Common myeloid progenitor, CD34-positive (primary cell): ENCODE data around the gene TBC1D22A.

Experiments
- CTCF ChIA-PET: fragments of 350-600 bp; sonication (Branson Sonifier 250); formaldehyde crosslinking; loops from one replicate; lab custom pipeline; 2021; ENCODE audit warnings: antibody characterized with exemption; lab: Charles Lee
- POLR2A ChIA-PET: fragments of 350-600 bp; sonication (Branson Sonifier 250); formaldehyde crosslinking; loops from one replicate; lab custom pipeline; 2021; ENCODE audit warnings: antibody characterized with exemption; lab: Charles Lee
- DNase-seq, 3 donors: peaks; one replicate each; pipeline versions ENCODE4 v3.0.0 to v3.0.0-alpha.2; 2013
- H3K27ac ChIP-seq, 2 experiments: 1 replicate in 1 of 2; 2 replicates in 1 of 2; pipeline ENCODE4 v1.7.0; 2013; ENCODE audit warnings: inconsistent platforms in 2 of 2, low read length in 2 of 2, mild to moderate bottlenecking in 2 of 2, low read depth in 1 of 2, moderate library complexity in 1 of 2; ENCODE audit not compliant: severe bottlenecking in 2 of 2, insufficient read depth in 1 of 2, poor library complexity in 1 of 2
- H3K27me3 ChIP-seq, 5 experiments: replicated peaks in 2 of 5; 1 replicate in 3 of 5; 2 replicates in 2 of 5; pipeline versions ENCODE4 v1.6.1 to v1.7.0; 2013; ENCODE audit warnings: low read length in 4 of 5, mild to moderate bottlenecking in 2 of 5, moderate library complexity in 2 of 5, inconsistent platforms in 1 of 5; ENCODE audit not compliant: insufficient read depth in 5 of 5, control insufficient read depth in 4 of 5
- H3K36me3 ChIP-seq, 4 experiments: 1 replicate in 2 of 4; 2 replicates in 2 of 4; pipeline versions ENCODE4 v1.6.1 to v1.7.0; 2013; ENCODE audit warnings: low read length in 3 of 4, control low read depth in 1 of 4, mild to moderate bottlenecking in 1 of 4; ENCODE audit not compliant: control insufficient read depth in 4 of 4, insufficient read depth in 4 of 4
- H3K4me1 ChIP-seq, 4 experiments: 1 replicate in 3 of 4; 2 replicates in 1 of 4; pipeline versions ENCODE4 v1.6.1 to v1.7.1; 2013; ENCODE audit warnings: low read length in 3 of 4, mild to moderate bottlenecking in 3 of 4, control low read depth in 1 of 4, inconsistent platforms in 1 of 4, moderate library complexity in 1 of 4; ENCODE audit not compliant: control insufficient read depth in 4 of 4, insufficient read depth in 4 of 4; ENCODE audit errors: control extremely low read depth in 1 of 4
- H3K4me3 ChIP-seq, 7 experiments: 1 replicate in 4 of 7; 2 replicates in 3 of 7; pipeline versions ENCODE4 v1.5.1 to v1.7.0; 2013; ENCODE audit warnings: mild to moderate bottlenecking in 7 of 7, low read length in 6 of 7, moderate library complexity in 6 of 7, inconsistent platforms in 2 of 7, low read depth in 2 of 7, control low read depth in 1 of 7; ENCODE audit not compliant: insufficient read depth in 4 of 7, control insufficient read depth in 1 of 7; ENCODE audit errors: extremely low read depth in 1 of 7
- H3K9me3 ChIP-seq, 5 experiments: 1 replicate in 4 of 5; 2 replicates in 1 of 5; pipeline versions ENCODE4 v1.6.1 to v1.7.1; 2013; ENCODE audit warnings: low read length in 4 of 5, mild to moderate bottlenecking in 2 of 5, inconsistent platforms in 1 of 5, low read depth in 1 of 5, moderate library complexity in 1 of 5; ENCODE audit not compliant: control insufficient read depth in 4 of 5, insufficient read depth in 2 of 5; ENCODE audit errors: control extremely low read depth in 1 of 5
- WGBS: methylation state at CpG from one replicate; pipeline ENCODE4 v1.1.5; 2013; ENCODE audit not compliant: insufficient coverage; 5-methylcytosine and 5-hydroxymethylcytosine counted together

The TBC1D22A gene

GRCh38 chr22:47215851-47216250 lies 453.4 kb downstream of the TBC1D22A start:
- no peaks in the 10 kb centered on the region for H3K36me3 ChIP-seq
- CTCF ChIA-PET, result interaction anchor here (1.8 kb wide), 1 partner anchor 15 kb away, joined by 5 read pairs; no protein-coding TSS in a partner anchor
- POLR2A ChIA-PET, result no interaction called here
- H3K4me1 ChIP-seq, result no peaks in the 10 kb centered on the region
- peaks cover 0 to 4% (median 0%) of the 10 kb centered on the region in 5 experiments for H3K27me3 ChIP-seq
- 100% methylated on average over 3 of the region's 5 CpGs for WGBS
- H3K9me3 ChIP-seq, result no peaks in the 10 kb centered on the region
- no peak overlapping the region for H3K4me3 ChIP-seq
- H3K27ac ChIP-seq, result no peak overlapping the region
- no peak for DNase-seq

- H3K9me3 ChIP-seq, result no peaks in the 10 kb centered on the region
- ChIA-PET CTCF (no interaction called here), POLR2A (no interaction called here)
- no peak for DNase-seq
- H3K27ac ChIP-seq, result no peak overlapping the region
- H3K36me3 ChIP-seq, result no peaks in the 10 kb centered on the region
- H3K27me3 ChIP-seq, result peaks cover 0 to 4% (median 0%) of the 10 kb centered on the region in 5 experiments
- no peak overlapping the region for H3K4me3 ChIP-seq
- H3K4me1 ChIP-seq, result no peaks in the 10 kb centered on the region
- 93% methylated on average over 12 of the region's 15 CpGs for WGBS
These were observed 456.2 kb downstream of the TBC1D22A start for GRCh38 chr22:47218671-47219070.

- no peaks in the 10 kb centered on the region for H3K9me3 ChIP-seq
- DNase-seq, result no peak
- no peak overlapping the region for H3K27ac ChIP-seq
- H3K27me3 ChIP-seq, result peaks cover 0 to 4% (median 0%) of the 10 kb centered on the region in 5 experiments
- no peaks in the 10 kb centered on the region for H3K36me3 ChIP-seq
- H3K4me1 ChIP-seq, result no peaks in the 10 kb centered on the region
- H3K4me3 ChIP-seq, result no peak overlapping the region
- WGBS, result 96% methylated on average over 10 of the region's 10 CpGs
- CTCF ChIA-PET, result no interaction called here
- POLR2A ChIA-PET, result no interaction called here
These were observed 457.3 kb downstream of the TBC1D22A start for GRCh38 chr22:47219789-47220188.

- Histone ChIP-seq H3K27ac (no peak overlapping the region), H3K9me3 (no peaks in the 10 kb centered on the region), H3K36me3 (no peaks in the 10 kb centered on the region), H3K4me3 (no peak overlapping the region), H3K4me1 (no peaks in the 10 kb centered on the region), H3K27me3 (peaks cover 0 to 4% (median 0%) of the 10 kb centered on the region in 5 experiments)
- ChIA-PET POLR2A (no interaction called here), CTCF (no interaction called here)
- 94% methylated on average over 5 of the region's 5 CpGs for WGBS
- no peak for DNase-seq
These were observed 458.3 kb downstream of the TBC1D22A start for GRCh38 chr22:47220752-47221151.

GRCh38 chr22:47221840-47222615 lies 459.6 kb downstream of the TBC1D22A start:
- Histone ChIP-seq H3K4me3 (no peak overlapping the region), H3K4me1 (no peaks in the 10 kb centered on the region), H3K9me3 (no peaks in the 10 kb centered on the region), H3K27me3 (peaks cover 0 to 4% (median 0%) of the 10 kb centered on the region in 5 experiments), H3K27ac (no peak overlapping the region), H3K36me3 (no peaks in the 10 kb centered on the region)
- ChIA-PET POLR2A (no interaction called here), CTCF (no interaction called here)
- no peak for DNase-seq
- whole genome bisulfite sequencing, result 94% methylated on average over 17 of the region's 20 CpGs
